Measurements from ENCODE around the gene INPP5D.

GRCh38 chr2:233125455-233126065 lies 65.4 kb downstream of the INPP5D start:
- no peak for TF ChIP-seq CTCF (IDR thresholded peaks at IDR 0.05; ENCODE audit: low read depth, low read length)
- TF ChIP-seq EZH2phosphoT487 (IDR thresholded peaks at IDR 0.05; ENCODE audit: low read depth), result no peak

Measured in OCI-LY3 (cell line).